Measurements from ENCODE around the gene MARCHF3.

GRCh38 chr5:126884269-126884819 is 146.0 kb downstream of the MARCHF3 start:
- TF ChIP-seq JUNB (IDR thresholded peaks at IDR 0.05) (no peak), CTCF (IDR thresholded peaks at IDR 0.05 in 2 of 3, conservative IDR thresholded peaks at IDR 0.05 in 1 of 3; ENCODE audit: control insufficient read depth in 2 of 3, extremely low read depth in 1 of 3, insufficient read depth in 1 of 3, low read depth in 3 of 3, low read length in 3 of 3) (no peak), E2F4 (IDR thresholded peaks at IDR 0.05; ENCODE audit: low read depth, low read length) (no peak), EP300 (IDR thresholded peaks at IDR 0.05; ENCODE audit: borderline replicate concordance in 1 of 2, control insufficient read depth in 1 of 2, low read depth in 2 of 2, low read length in 2 of 2) (no peak)

Data from GM12878 (cell line).